Measurements from ENCODE around the gene TMEM178A.

- no peak for TF ChIP-seq CTCF (IDR thresholded peaks at IDR 0.05; ENCODE audit: low read depth, low read length, poor library complexity, severe bottlenecking)
- TF ChIP-seq EZH2phosphoT487 (IDR thresholded peaks at IDR 0.05; ENCODE audit: borderline replicate concordance, low read length), result no peak
Observed at GRCh38 chr2:39641635-39642034, 24.1 kb upstream of the TMEM178A start.
